K562 (cell line): ENCODE results near the gene VPS33A. TPM values are rescaled to one million over a fixed set of nuclear protein-coding genes. Genes with fewer than 3 reads are reported as not detected.
A peak's percentile ranks its signal among the peaks of the same experiment; 100 is the strongest.

ENCODE experiments used
- ATAC-seq: fragments of 200-7000 bp; cut with Tn5 transposase; 3 replicates; pipeline ENCODE4 v1.9.1; 2020; ENCODE audit warnings: moderate library complexity
- BruUV-seq: library from RNA; stranded (reverse); fragments of 400-500 nt; replicated peaks from 2 replicates; lab custom pipeline; 2021; lab: Mats Ljungman, UMichigan
- CTCF ChIA-PET: fragments of 300-600 bp; formaldehyde crosslinking; extraction: SDS; loops from one replicate; lab custom pipeline; 2021; ENCODE audit warnings: low intra/inter-chr PET ratio; lab: Yijun Ruan, JAX
- POLR2A ChIA-PET: fragments of 300-600, 350-650 bp; sonication (Branson Sonifier 250); formaldehyde crosslinking; extraction: SDS; loops from one replicate; lab custom pipeline; 2021; ENCODE audit warnings: antibody characterized with exemption, inconsistent platforms; lab: Yijun Ruan, JAX
- DNase-seq, 4 experiments: peaks; one replicate each; pipeline versions ENCODE4 v3.0.0 to v3.0.0-alpha.2; 2011 to 2018; ENCODE audit warnings: low spot score in 3 of 4, mixed read lengths in 3 of 4; ENCODE audit errors: extremely low read depth in 1 of 4
- FAIRE-seq: peaks from 2 replicates; lab custom pipeline; 2011; peaks lifted over from hg19 to GRCh38; lab: Jason Lieb, UNC
- H2AFZ ChIP-seq: 2 replicates; pipeline ENCODE4 v1.6.0; 2011; ENCODE audit warnings: low read depth, low read length, control low read depth, inconsistent platforms
- H3K27ac ChIP-seq: fragments of 200-600 bp; 3 replicates; pipeline ENCODE4 v1.8.0; 2011; ENCODE audit warnings: low read depth, mild to moderate bottlenecking, control low read depth, inconsistent platforms, low read length, moderate library complexity, mixed read lengths; ENCODE audit errors: extremely low read depth
- H3K27me3 ChIP-seq, 2 experiments: fragments of 300-600 bp in 1 of 2; 2 replicates in 1 of 2; 3 replicates in 1 of 2; pipeline versions ENCODE4 v1.6.0 to v1.8.0; 2011; ENCODE audit warnings: inconsistent platforms in 2 of 2, low read length in 2 of 2, mild to moderate bottlenecking in 1 of 2, mixed read lengths in 1 of 2, moderate library complexity in 1 of 2; ENCODE audit not compliant: control insufficient read depth in 2 of 2, insufficient read depth in 2 of 2
- H3K36me3 ChIP-seq: fragments of 300-600 bp; 3 replicates; pipeline ENCODE4 v1.8.0; 2011; ENCODE audit warnings: mild to moderate bottlenecking, low read length, inconsistent platforms; ENCODE audit not compliant: control insufficient read depth, insufficient read depth
- H3K4me1 ChIP-seq, 2 experiments: fragments of 200-600 bp in 1 of 2; replicated peaks in 1 of 2; 2 replicates in 1 of 2; 3 replicates in 1 of 2; pipeline versions ENCODE4 v1.5.1 to v1.8.0; 2011; ENCODE audit warnings: inconsistent platforms in 2 of 2, low read length in 2 of 2, mild to moderate bottlenecking in 1 of 2, mixed read lengths in 1 of 2, moderate library complexity in 1 of 2; ENCODE audit not compliant: control insufficient read depth in 2 of 2, insufficient read depth in 2 of 2
- H3K4me2 ChIP-seq: 2 replicates; pipeline ENCODE4 v1.6.1; 2011; ENCODE audit warnings: low read length, control low read depth, inconsistent platforms, mixed read lengths; ENCODE audit not compliant: insufficient read depth
- H3K4me3 ChIP-seq: fragments of 200-600 bp; sonication (generic), shearing (Covaris generic); 2 replicates; pipeline ENCODE4 v1.5.1; 2016; ENCODE audit warnings: control low read depth, inconsistent platforms
- H3K79me2 ChIP-seq: fragments of 200-600 bp; 3 replicates; pipeline ENCODE4 v1.8.0; 2011; ENCODE audit warnings: low read length, inconsistent platforms; ENCODE audit not compliant: control insufficient read depth, insufficient read depth
- H3K9ac ChIP-seq, 2 experiments: 2 replicates each; pipeline versions ENCODE4 v1.6.0 to v1.6.1; 2011; ENCODE audit warnings: low read depth in 2 of 2, low read length in 2 of 2, control low read depth in 1 of 2, inconsistent platforms in 1 of 2, mild to moderate bottlenecking in 1 of 2, mixed read lengths in 1 of 2; ENCODE audit not compliant: insufficient read depth in 1 of 2
- H3K9me1 ChIP-seq: one replicate; pipeline ENCODE4 v1.6.0; 2011; ENCODE audit warnings: inconsistent platforms, mild to moderate bottlenecking, low read length, moderate library complexity; ENCODE audit not compliant: control insufficient read depth, insufficient read depth
- H3K9me3 ChIP-seq: replicated peaks from 2 replicates; pipeline ENCODE4 v1.5.1; 2011; ENCODE audit warnings: low read depth, low read length, inconsistent platforms; ENCODE audit not compliant: control insufficient read depth, insufficient read depth
- H4K20me1 ChIP-seq: replicated peaks from 2 replicates; pipeline ENCODE4 v1.6.1; 2011; ENCODE audit warnings: low read length, inconsistent platforms, mixed read lengths; ENCODE audit not compliant: control insufficient read depth, insufficient read depth
- C11orf30 ChIP-seq: fragments of 450-650 bp; IDR thresholded peaks from 2 replicates; pipeline ENCODE4 v1.6.1; 2016; ENCODE audit warnings: low read depth, mild to moderate bottlenecking
- CC2D1A ChIP-seq: fragments of 450-650 bp; IDR thresholded peaks from 2 replicates; pipeline ENCODE4 v1.6.1; 2017; ENCODE audit warnings: mild to moderate bottlenecking
- EZH2 ChIP-seq: IDR thresholded peaks from 2 replicates; pipeline ENCODE4 v1.6.1; 2012; ENCODE audit warnings: low read depth, mild to moderate bottlenecking, inconsistent platforms, low read length, borderline replicate concordance
- NCOA6 ChIP-seq: fragments of 450-650 bp; IDR thresholded peaks from 2 replicates; pipeline ENCODE4 v1.6.1; 2017; ENCODE audit warnings: mild to moderate bottlenecking
- SMARCC2 ChIP-seq: fragments of 450-650 bp; IDR thresholded peaks from 2 replicates; pipeline ENCODE4 v1.6.1; 2017; ENCODE audit warnings: antibody characterized with exemption, moderate library complexity, mild to moderate bottlenecking, low read depth
- U2AF1 ChIP-seq: fragments of 200-400 bp; formaldehyde crosslinking; optimal IDR thresholded peaks from 2 replicates; pipeline ENCODE3; 2017; ENCODE audit warnings: mild to moderate bottlenecking, low read depth, low read length, moderate library complexity
- ZNF347 ChIP-seq: fragments of 450-650 bp; formaldehyde crosslinking; IDR thresholded peaks from 2 replicates; pipeline ENCODE4 v1.4.0; 2020; ENCODE audit warnings: low read depth, mild to moderate bottlenecking, moderate library complexity
- WGBS: fragments of 100-300 bp; shearing (Covaris generic); methylation state at CpG from one replicate; pipeline ENCODE4 v1.1.6; 2016; ENCODE audit warnings: low coverage, mixed read lengths; ENCODE audit not compliant: insufficient coverage; ENCODE audit errors: missing lambda C conversion rate; 5-methylcytosine and 5-hydroxymethylcytosine counted together
- in situ Hi-C: fragments of 300-500 bp; cut with MboI; formaldehyde crosslinking; loops from 4 replicates; pipeline ENCODE4 v1.15.0; 2018; ENCODE audit warnings: inconsistent platforms, mixed read lengths
- intact Hi-C: fragments of 100-400 bp; cut with micrococcal nuclease; formaldehyde crosslinking; loops from 2 replicates; pipeline ENCODE4 v1.14.2; 2022
- polyA plus RNA-seq, 8 experiments: library from polyadenylated mRNA; depleted of rRNA in 4 of 8; stranded (reverse) in 5 of 8; unstranded in 3 of 8; fragments of >200 nt; fragmentation: Nextera tagmentation in 2 of 8; fragmentation: Illumina TruSeq in 1 of 8; extraction: Ambion mirVana in 2 of 8; extraction: Trizol in 1 of 8; gene quantifications; 2 replicates each; pipeline versions ENCODE4 v1.2.1 to v1.2.3, GENCODE V29; 2011 to 2014; ENCODE audit warnings: inconsistent platforms in 1 of 8, missing spikeins in 1 of 8
- total RNA-seq, 7 experiments: library from RNA; depleted of rRNA in 6 of 7; stranded (reverse); fragments of >200 nt in 6 of 7; fragmentation: Illumina TruSeq in 2 of 7; extraction: Trizol in 2 of 7; gene quantifications; 2 replicates each; pipeline versions ENCODE4 v1.2.1 to v1.2.3, GENCODE V29; 2011 to 2021; ENCODE audit warnings: low replicate concordance in 1 of 7
- TF ChIP-seq, protein P1 (sequence below): fragments of 450-650 bp; IDR thresholded peaks from 2 replicates; pipeline ENCODE4 v1.6.1; 2016
- TF ChIP-seq, protein P2 (sequence below): fragments of 250-450 bp; sonication (Bioruptor Pico); IDR thresholded peaks from 2 replicates; pipeline ENCODE4 v1.4.0; 2020
- TF ChIP-seq, protein P3 (sequence below): fragments of 450-650 bp; formaldehyde crosslinking; IDR thresholded peaks from 2 replicates; pipeline ENCODE4 v1.4.0; 2020; ENCODE audit warnings: mild to moderate bottlenecking, mixed read lengths
- TF ChIP-seq, protein P4 (sequence below): fragments of 450-650 bp; conservative IDR thresholded peaks from 2 replicates; pipeline ENCODE4 v1.6.1; 2016; ENCODE audit warnings: missing genetic modification characterization, low read depth, mild to moderate bottlenecking, control low read depth, missing compliant biosample characterization
- TF ChIP-seq, protein P5 (sequence below): sonication (generic); formaldehyde crosslinking; IDR thresholded peaks from 2 replicates; pipeline ENCODE4 v1.9.0; 2022; ENCODE audit warnings: mild to moderate bottlenecking, missing genetic modification reagents
- TF ChIP-seq, protein P6 (sequence below): fragments of 250-450 bp; sonication (Bioruptor Pico); IDR thresholded peaks from 2 replicates; pipeline ENCODE4 v1.8.0; 2021; ENCODE audit warnings: borderline replicate concordance, mild to moderate bottlenecking, moderate library complexity; ENCODE audit not compliant: poor library complexity, severe bottlenecking

The VPS33A gene
- total and polyA plus RNA-seq, 9 of the 15 experiments (the other 6 are each of a cell fraction or from before 2014, with no cell fraction given) = 10.6 to 34.3 (median 25.3) TPM

DNA sequence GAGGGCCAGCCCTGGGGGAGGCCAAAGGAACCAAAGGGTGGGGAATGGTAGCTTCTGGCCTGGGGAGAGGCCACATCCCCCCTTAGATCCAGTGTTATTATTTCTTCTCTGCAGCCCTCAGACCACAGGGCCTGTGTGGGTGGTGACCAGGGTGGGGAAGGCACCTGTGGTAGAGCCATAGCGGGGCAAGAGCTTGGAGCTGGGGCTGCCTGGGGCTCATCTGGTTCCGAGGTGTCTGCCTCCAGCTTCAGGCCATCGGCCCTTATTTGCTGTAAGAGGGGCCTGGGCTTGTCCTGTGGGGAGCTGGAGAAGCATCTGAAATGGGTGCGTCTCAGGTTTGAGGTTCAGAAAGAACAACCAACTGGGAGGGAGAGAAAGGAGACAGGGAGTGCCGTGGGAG is 64.9 kb downstream of the VPS33A start:
- H3K4me3 ChIP-seq = no peak overlapping the region
- peaks cover 19 to 69% of the 10 kb centered on the region in 2 experiments for H3K4me1 ChIP-seq
- H3K79me2 ChIP-seq = no peaks in the 10 kb centered on the region
- H2AFZ ChIP-seq = no peak overlapping the region
- FAIRE-seq (no peak), ATAC-seq (no peak), DNase-seq (no peak)
- intact Hi-C loops = no loop called here
- no peaks in the 10 kb centered on the region for H4K20me1 ChIP-seq
- CTCF ChIA-PET = no interaction called here
- no peak overlapping the region for H3K27ac ChIP-seq
- no peak overlapping the region for H3K4me2 ChIP-seq
- WGBS = 86% methylated on average over 4 of the region's 5 CpGs
- in situ Hi-C loops = no loop called here
- no peaks in the 10 kb centered on the region; the same call in 2 of the 3 replicates for H3K36me3 ChIP-seq
- POLR2A ChIA-PET = interaction anchor here (1.6 kb wide), 1 partner anchor 9 kb away, joined by 7 read pairs; no protein-coding TSS in a partner anchor
- H3K9ac ChIP-seq = peak overlapping the region in 1 of 2 experiments; percentile 65; a peak in 2 of 4 replicates
- no peaks in the 10 kb centered on the region for H3K27me3 ChIP-seq
- BruUV-seq = no TSS peak
- no peaks in the 10 kb centered on the region for H3K9me1 ChIP-seq
- H3K9me3 ChIP-seq = no peaks in the 10 kb centered on the region
- TF ChIP-seq, protein P1, sequence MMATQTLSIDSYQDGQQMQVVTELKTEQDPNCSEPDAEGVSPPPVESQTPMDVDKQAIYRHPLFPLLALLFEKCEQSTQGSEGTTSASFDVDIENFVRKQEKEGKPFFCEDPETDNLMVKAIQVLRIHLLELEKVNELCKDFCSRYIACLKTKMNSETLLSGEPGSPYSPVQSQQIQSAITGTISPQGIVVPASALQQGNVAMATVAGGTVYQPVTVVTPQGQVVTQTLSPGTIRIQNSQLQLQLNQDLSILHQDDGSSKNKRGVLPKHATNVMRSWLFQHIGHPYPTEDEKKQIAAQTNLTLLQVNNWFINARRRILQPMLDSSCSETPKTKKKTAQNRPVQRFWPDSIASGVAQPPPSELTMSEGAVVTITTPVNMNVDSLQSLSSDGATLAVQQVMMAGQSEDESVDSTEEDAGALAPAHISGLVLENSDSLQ = no peak
- TF ChIP-seq, protein P2, sequence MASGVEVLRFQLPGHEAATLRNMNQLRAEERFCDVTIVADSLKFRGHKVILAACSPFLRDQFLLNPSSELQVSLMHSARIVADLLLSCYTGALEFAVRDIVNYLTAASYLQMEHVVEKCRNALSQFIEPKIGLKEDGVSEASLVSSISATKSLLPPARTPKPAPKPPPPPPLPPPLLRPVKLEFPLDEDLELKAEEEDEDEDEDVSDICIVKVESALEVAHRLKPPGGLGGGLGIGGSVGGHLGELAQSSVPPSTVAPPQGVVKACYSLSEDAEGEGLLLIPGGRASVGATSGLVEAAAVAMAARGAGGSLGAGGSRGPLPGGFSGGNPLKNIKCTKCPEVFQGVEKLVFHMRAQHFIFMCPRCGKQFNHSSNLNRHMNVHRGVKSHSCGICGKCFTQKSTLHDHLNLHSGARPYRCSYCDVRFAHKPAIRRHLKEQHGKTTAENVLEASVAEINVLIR (CRISPR knock-in tag) = no peak
- TF ChIP-seq, protein P3, sequence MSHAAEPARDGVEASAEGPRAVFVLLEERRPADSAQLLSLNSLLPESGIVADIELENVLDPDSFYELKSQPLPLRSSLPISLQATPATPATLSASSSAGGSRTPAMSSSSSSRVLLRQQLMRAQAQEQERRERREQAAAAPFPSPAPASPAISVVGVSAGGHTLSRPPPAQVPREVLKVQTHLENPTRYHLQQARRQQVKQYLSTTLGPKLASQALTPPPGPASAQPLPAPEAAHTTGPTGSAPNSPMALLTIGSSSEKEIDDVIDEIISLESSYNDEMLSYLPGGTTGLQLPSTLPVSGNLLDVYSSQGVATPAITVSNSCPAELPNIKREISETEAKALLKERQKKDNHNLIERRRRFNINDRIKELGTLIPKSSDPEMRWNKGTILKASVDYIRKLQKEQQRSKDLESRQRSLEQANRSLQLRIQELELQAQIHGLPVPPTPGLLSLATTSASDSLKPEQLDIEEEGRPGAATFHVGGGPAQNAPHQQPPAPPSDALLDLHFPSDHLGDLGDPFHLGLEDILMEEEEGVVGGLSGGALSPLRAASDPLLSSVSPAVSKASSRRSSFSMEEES (CRISPR knock-in tag) = no peak
- TF ChIP-seq, protein P4, sequence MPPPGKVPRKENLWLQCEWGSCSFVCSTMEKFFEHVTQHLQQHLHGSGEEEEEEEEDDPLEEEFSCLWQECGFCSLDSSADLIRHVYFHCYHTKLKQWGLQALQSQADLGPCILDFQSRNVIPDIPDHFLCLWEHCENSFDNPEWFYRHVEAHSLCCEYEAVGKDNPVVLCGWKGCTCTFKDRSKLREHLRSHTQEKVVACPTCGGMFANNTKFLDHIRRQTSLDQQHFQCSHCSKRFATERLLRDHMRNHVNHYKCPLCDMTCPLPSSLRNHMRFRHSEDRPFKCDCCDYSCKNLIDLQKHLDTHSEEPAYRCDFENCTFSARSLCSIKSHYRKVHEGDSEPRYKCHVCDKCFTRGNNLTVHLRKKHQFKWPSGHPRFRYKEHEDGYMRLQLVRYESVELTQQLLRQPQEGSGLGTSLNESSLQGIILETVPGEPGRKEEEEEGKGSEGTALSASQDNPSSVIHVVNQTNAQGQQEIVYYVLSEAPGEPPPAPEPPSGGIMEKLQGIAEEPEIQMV = no peak
- TF ChIP-seq CC2D1A (no peak), ZNF347 (no peak), NCOA6 (no peak), C11orf30 (no peak), U2AF1 (no peak), EZH2 (no peak), SMARCC2 (no peak)
- TF ChIP-seq, protein P5, sequence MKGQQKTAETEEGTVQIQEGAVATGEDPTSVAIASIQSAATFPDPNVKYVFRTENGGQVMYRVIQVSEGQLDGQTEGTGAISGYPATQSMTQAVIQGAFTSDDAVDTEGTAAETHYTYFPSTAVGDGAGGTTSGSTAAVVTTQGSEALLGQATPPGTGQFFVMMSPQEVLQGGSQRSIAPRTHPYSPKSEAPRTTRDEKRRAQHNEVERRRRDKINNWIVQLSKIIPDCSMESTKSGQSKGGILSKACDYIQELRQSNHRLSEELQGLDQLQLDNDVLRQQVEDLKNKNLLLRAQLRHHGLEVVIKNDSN = no peak
- TF ChIP-seq, protein P6, sequence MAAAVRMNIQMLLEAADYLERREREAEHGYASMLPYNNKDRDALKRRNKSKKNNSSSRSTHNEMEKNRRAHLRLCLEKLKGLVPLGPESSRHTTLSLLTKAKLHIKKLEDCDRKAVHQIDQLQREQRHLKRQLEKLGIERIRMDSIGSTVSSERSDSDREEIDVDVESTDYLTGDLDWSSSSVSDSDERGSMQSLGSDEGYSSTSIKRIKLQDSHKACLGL (CRISPR knock-in tag) = no peak
